GM18951 (cell line): ENCODE data around the gene CCDC148.

Source experiments
- POLR2A ChIP-seq: IDR thresholded peaks from 4 replicates; pipeline ENCODE4 v1.6.1; 2011; ENCODE audit warnings: mild to moderate bottlenecking; ENCODE audit not compliant: insufficient read length, insufficient read depth; ENCODE audit errors: extremely low read depth
- in situ Hi-C: fragments of 300-500 bp; cut with MboI; formaldehyde crosslinking; loops from one replicate; pipeline ENCODE4 v1.12.0; 2022; ENCODE audit warnings: low sequenced_read_pairs, mixed read lengths, inconsistent platforms; ENCODE audit not compliant: unreplicated experiment

The CCDC148 gene

GRCh38 chr2:158414538-158414937 lies 42.0 kb downstream of the CCDC148 start:
- in situ Hi-C loops: no loop called here
- no peak for TF ChIP-seq POLR2A

DNA sequence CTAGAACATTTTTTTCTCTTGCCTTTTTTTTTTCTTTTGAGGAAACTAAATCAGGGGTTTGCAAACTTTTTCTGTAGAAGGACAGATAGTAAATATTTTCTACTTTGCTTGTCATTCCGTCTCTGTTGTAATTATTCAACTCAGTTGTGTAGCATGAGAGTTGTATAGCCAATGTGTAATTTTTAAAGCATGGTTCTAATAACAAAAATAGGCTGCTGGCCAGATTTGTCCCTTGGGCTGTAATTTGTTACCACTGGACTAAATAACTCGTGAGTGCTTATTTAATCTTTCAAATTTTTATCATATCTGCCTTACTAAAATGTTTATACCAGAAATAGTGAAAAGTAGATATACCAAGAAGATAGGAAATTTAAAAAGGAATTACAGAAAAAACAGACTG lies 43.0 kb downstream of the CCDC148 start:
- in situ Hi-C loops: no loop called here

GRCh38 chr2:158412206-158412605 lies 44.3 kb downstream of the CCDC148 start:
- TF ChIP-seq POLR2A: no peak
- in situ Hi-C loops: no loop called here

More for the DNA sequence above, 43.0 kb downstream of the CCDC148 start:
- TF ChIP-seq POLR2A: no peak

DNA sequence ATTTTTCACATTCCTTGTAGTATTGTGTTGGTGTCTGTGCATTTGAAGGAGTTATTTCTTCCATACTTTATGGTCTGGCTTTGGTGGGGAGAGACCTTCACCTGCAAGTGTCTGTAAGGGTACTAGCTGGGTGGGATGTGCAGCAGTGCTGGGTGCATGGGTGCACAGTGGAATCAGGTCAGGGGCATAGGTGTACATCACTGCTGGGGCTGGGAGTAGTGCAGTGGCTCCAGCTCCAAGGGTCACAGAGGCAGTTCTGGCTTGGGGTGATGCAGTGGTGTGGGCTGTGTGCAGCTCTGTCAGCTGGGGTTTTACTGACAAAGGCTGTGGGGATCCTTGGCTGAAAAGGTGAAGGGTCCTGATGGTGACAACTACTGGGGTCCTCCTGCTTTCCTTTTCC lies 44.8 kb downstream of the CCDC148 start:
- in situ Hi-C loops: no loop called here
- TF ChIP-seq POLR2A: no peak

DNA sequence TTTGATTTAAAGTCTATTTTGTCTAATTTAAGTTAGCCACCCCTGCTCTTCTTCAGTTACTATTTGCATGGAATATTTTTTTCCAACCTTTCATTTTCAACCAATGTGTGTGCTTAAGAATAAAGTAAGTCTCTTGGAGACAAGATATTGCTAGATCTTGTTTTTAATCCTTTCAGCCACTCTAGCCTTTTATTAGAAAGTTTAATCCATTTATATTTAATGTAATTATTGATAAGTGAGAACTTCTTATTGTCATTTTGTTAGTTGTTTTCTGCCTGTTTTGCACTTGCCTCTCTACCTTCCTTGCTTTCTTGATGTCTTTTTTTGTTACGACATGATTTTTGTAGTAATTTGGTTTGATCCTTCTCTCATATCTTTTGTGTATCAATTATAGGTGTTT lies 46.4 kb downstream of the CCDC148 start:
- no peak for TF ChIP-seq POLR2A
- in situ Hi-C loops: no loop called here

DNA sequence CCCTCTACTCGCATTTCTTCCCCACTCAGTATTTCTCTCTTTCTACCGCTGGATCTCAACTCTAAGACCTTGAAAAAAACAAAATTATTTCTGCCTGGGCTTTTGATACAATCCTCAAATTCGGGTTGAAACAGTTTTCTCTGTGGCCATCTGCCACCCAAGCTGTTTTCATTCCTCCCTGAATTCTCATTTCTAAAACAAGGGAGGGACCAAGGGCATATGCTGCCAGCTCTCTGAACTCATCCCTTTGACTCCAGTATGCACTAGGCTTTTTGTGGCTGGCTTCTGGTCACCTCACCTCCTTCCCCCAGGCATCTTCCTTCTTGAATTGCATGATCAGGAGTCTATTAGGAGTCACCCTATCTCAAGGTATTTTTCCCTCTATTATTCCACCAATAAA lies 49.5 kb downstream of the CCDC148 start:
- in situ Hi-C loops: no loop called here
- TF ChIP-seq POLR2A: no peak

DNA sequence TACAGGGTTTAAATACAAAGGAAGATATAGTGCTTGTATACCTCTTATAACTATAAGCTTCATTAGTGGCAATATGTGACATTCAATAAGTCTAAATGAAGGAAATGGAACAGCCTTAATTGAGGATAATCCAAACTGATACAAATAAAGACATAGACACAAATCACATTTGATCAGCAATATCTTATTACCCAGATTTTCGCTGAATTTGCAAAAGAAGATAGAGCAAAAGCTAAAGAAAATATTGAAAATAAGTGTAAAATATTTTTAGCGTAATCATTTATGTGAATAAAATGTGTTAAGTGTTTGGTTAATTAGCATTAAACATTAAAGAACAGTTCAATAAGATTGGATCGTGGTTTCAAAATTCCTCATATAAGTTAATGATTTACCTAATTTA lies 51.2 kb downstream of the CCDC148 start:
- in situ Hi-C loops: no loop called here
- no peak for TF ChIP-seq POLR2A

DNA sequence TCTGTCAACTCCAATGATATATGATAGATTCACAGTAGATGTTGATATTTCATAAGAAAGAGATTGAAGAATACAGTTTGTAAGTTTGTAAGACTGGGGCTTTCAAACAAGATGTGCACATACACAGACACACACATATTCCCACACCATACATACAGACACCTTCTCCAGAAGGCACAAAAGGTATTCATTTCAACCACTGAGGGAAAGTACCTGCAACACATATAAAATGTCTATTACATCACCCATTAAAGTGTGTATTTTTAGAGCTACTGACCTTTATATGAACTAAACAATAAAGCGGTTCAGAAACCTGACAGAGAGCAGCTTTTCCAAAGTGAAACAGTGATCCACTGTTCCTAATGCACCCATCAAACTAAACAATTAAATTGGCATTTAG lies 53.3 kb downstream of the CCDC148 start:
- TF ChIP-seq POLR2A: no peak
- in situ Hi-C loops: no loop called here

GRCh38 chr2:158402665-158403064 lies 53.9 kb downstream of the CCDC148 start:
- in situ Hi-C loops: no loop called here
- TF ChIP-seq POLR2A: no peak

GRCh38 chr2:158395166-158395565 lies 61.4 kb downstream of the CCDC148 start:
- in situ Hi-C loops: no loop called here
- TF ChIP-seq POLR2A: no peak

GRCh38 chr2:158394453-158394852 lies 62.1 kb downstream of the CCDC148 start:
- in situ Hi-C loops: no loop called here
- TF ChIP-seq POLR2A: no peak

- no peak for TF ChIP-seq POLR2A
- in situ Hi-C loops: no loop called here
Measured at GRCh38 chr2:158393886-158394285, 62.7 kb downstream of the CCDC148 start.

DNA sequence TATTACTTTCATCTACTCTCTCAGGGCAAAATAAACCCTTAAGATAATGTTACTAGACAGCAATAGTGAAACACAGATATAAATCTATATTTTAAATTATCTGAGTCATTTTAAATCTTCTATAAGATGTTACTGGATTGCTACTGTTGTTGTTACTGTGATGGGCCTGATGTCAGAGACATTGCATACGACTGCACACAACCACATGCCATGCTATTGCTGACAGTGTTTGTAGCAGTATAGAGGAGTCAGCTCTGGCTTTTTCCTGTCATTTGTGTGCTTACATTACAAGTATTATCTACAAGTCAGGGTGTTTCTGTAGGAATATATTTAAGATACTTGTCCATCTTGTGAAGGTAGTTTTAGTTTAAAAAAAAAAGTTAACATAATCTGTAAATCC lies 63.9 kb downstream of the CCDC148 start:
- no peak for TF ChIP-seq POLR2A
- in situ Hi-C loops: no loop called here

GRCh38 chr2:158391876-158392275 lies 64.7 kb downstream of the CCDC148 start:
- no peak for TF ChIP-seq POLR2A
- in situ Hi-C loops: no loop called here

- no peak for TF ChIP-seq POLR2A
- in situ Hi-C loops: no loop called here
Measured at GRCh38 chr2:158391361-158391760, 65.2 kb downstream of the CCDC148 start.

DNA sequence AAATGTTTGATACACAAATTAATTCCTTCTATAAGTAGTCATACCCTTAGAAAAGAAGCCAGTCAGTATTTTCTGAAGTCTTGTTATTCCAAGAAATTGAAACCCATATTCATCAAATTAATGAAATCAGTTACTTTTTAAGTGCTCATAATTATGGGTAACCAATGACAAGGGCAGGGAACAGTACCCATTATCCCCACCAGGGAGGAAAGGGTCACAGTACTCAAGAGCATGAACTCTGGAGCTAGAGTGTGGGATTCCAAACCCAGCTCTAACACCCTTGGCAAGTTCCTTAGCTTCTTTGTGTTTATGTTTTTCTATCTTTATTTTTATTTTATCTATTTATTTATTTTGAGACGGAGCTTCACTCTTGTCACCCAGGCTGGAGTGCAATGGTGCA lies 68.4 kb downstream of the CCDC148 start:
- TF ChIP-seq POLR2A: no peak
- in situ Hi-C loops: no loop called here

DNA sequence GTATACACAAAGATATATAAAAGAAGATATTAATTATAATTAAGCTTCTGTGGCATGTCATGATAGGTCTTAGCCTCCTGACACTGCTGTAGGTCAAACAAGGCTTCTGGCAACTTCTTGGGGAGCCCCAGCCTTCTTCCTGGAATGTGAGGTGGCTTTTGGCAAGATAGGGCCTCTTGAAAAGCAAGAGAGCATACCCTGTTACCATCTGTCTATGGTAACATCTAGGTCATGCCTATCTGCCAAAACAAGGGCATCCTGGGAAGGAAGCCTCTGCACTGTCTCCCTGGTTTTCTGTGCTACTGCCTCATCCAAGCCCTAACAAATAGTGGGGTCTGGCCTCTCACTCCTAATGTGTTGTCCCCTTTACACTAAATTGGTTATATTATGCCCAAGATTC lies 70.9 kb downstream of the CCDC148 start:
- in situ Hi-C loops: no loop called here
- TF ChIP-seq POLR2A: no peak
